ENCODE measurements around the gene IGLL5. TPM values are rescaled to one million over a fixed set of nuclear protein-coding genes. Genes with fewer than 3 reads are reported as not detected.

Gene IGLL5
- total RNA-seq, 1 experiment from 2014 or later = not detected

DNA sequence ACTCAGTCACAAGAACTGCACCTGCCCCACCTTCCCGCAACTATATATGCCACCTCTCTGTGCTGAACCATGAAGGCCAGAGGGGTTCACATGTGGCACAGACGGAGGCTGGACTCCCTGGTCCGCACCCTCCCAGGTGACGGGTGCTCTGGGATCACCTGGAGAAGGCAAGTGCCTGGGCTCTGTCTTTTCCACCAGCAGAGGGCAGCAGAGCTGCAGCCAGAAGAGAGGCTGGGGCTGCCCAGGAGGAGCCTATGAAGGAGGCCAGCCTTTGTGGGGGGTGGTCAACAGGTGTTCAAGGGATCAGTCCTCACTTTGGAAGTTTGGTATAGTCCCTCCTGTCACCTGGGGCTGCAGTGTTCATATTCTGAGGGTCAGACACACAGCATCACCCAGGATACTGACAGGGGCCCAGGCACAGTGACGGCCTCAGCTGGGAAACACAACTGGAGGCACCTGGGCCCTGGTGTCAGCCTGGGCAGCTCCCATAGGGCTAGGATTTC, 39.2 kb upstream of the IGLL5 start:
- intact Hi-C loops (cut with micrococcal nuclease) = loop anchor here (2.0 kb wide), 2 partner anchors 28 to 108 kb away; no protein-coding TSS in a partner anchor
- Histone ChIP-seq H4K20me1 (ENCODE audit: low read length) (no peaks in the 10 kb centered on the region), H3K79me2 (ENCODE audit: low read length) (no peaks in the 10 kb centered on the region), H3K9ac (ENCODE audit: low read length) (no peak overlapping the region), H3K9me2 (replicated peaks; ENCODE audit: low read length) (no peaks in the 10 kb centered on the region), H3K4me3 (ENCODE audit: low read length) (no peak overlapping the region), H3K4me2 (ENCODE audit: low read length) (no peak overlapping the region), H3K27me3 (ENCODE audit: low read length) (peaks cover 19% of the 10 kb centered on the region; the same call in 1 of the 2 replicates), H2AFZ (ENCODE audit: low read length) (no peak overlapping the region), H3K27ac (ENCODE audit: low read length) (no peak overlapping the region), H3K9me3 (ENCODE audit: low read length) (no peaks in the 10 kb centered on the region), H3K36me3 (ENCODE audit: low read depth, low read length) (no peaks in the 10 kb centered on the region; the same call in 1 of the 2 replicates), H3F3A (ENCODE audit: low read length, unreplicated experiment) (no peaks in the 10 kb centered on the region), H3K4me1 (ENCODE audit: insufficient read depth, low read length) (no peaks in the 10 kb centered on the region)
- BruUV-seq (replicated peaks) = no TSS peak
- ATAC-seq (peak; percentile 95), DNase-seq (peak; percentile 77)
- POLR2A ChIA-PET (ENCODE audit: unreplicated experiment) = no interaction called here
- no peak for TF ChIP-seq EZH2 (IDR thresholded peaks at IDR 0.05; ENCODE audit: low read length, unreplicated experiment)
- TF ChIP-seq, protein P1, sequence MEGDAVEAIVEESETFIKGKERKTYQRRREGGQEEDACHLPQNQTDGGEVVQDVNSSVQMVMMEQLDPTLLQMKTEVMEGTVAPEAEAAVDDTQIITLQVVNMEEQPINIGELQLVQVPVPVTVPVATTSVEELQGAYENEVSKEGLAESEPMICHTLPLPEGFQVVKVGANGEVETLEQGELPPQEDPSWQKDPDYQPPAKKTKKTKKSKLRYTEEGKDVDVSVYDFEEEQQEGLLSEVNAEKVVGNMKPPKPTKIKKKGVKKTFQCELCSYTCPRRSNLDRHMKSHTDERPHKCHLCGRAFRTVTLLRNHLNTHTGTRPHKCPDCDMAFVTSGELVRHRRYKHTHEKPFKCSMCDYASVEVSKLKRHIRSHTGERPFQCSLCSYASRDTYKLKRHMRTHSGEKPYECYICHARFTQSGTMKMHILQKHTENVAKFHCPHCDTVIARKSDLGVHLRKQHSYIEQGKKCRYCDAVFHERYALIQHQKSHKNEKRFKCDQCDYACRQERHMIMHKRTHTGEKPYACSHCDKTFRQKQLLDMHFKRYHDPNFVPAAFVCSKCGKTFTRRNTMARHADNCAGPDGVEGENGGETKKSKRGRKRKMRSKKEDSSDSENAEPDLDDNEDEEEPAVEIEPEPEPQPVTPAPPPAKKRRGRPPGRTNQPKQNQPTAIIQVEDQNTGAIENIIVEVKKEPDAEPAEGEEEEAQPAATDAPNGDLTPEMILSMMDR (conservative IDR thresholded peaks at IDR 0.05; ENCODE audit: low read depth, low read length) = peak; percentile 85
- CTCF ChIA-PET = no interaction called here

DNA sequence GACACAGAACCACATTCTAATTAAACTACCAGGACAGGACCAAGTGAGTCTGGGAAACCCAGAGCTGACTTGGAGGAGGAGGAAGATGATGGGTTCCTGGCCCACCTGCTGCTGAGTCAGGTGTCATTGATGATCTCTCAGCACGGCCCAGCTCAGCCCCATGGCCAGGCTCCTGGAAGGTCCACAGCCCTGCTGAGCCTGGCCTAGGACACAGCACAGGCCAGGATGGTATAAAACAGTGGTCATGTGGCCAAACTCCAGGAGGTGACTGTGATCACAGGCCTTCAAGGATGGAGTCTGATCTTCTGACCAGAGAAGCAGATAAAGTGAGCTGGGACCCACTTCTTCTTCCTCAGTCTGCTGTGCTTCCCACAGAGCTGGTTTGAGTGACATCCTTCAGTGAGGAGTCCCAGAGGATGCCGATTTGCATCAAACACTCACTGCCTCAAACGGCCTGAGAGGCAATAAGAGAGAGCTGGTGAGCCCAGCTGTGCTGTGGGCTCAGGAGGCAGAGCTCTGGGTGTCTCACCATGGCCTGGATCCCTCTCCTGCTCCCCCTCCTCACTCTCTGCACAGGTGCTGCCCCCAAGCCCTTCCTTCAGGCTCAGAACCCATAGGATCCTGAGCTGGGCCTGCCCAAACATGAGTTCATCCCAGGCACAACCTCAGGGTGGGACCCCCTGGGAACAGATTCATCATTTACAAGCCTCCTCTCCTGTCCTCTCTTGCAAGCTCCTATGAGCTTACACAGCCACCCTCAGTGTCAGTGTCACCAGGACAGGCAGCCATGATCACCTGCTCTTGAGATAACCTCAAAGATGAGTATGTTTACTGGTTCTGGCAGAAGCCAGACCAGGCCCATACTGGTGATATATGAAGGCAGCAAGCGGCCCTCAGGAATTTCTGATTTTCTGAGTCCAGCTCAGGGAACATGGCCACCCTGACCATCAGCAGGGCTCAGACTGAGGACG, 37.7 kb upstream of the IGLL5 start:
- H3K9me3 ChIP-seq (ENCODE audit: low read length) = no peaks in the 10 kb centered on the region
- H3K27ac ChIP-seq (ENCODE audit: low read length) = no peak overlapping the region
- H3K9ac ChIP-seq (ENCODE audit: low read length) = no peak overlapping the region
- peaks cover 7% of the 10 kb centered on the region for H3K27me3 ChIP-seq (ENCODE audit: low read length)
- no peaks in the 10 kb centered on the region for H3K79me2 ChIP-seq (ENCODE audit: low read length)
- no peaks in the 10 kb centered on the region for H3F3A ChIP-seq (ENCODE audit: low read length, unreplicated experiment)
- no peaks in the 10 kb centered on the region; the same call in 1 of the 2 replicates for H3K36me3 ChIP-seq (ENCODE audit: low read depth, low read length)
- no peaks in the 10 kb centered on the region for H3K4me1 ChIP-seq (ENCODE audit: insufficient read depth, low read length)
- H3K4me3 ChIP-seq (ENCODE audit: low read length) = no peak overlapping the region
- no peaks in the 10 kb centered on the region for H3K9me2 ChIP-seq (replicated peaks; ENCODE audit: low read length)
- H4K20me1 ChIP-seq (ENCODE audit: low read length) = no peaks in the 10 kb centered on the region
- BruUV-seq (replicated peaks) = no TSS peak
- H2AFZ ChIP-seq (ENCODE audit: low read length) = no peak overlapping the region
- DNase-seq (no peak), ATAC-seq (no peak)
- intact Hi-C loops (cut with micrococcal nuclease) = loop anchor here (2.0 kb wide), 2 partner anchors 27 to 107 kb away; no protein-coding TSS in a partner anchor
- H3K4me2 ChIP-seq (ENCODE audit: low read length) = no peak overlapping the region
- TF ChIP-seq EZH2phosphoT487 (IDR thresholded peaks at IDR 0.05; ENCODE audit: borderline replicate concordance, low read length) (no peak), EZH2 (IDR thresholded peaks at IDR 0.05; ENCODE audit: low read length, unreplicated experiment) (no peak)
- TF ChIP-seq, protein P1 (conservative IDR thresholded peaks at IDR 0.05; ENCODE audit: low read depth, low read length) = no peak
- POLR2A ChIA-PET (ENCODE audit: unreplicated experiment) = no interaction called here
- CTCF ChIA-PET = interaction anchor here (0.6 to 0.7 kb wide), 2 partner anchors 97 to 386 kb away, joined by 3 read pairs; no protein-coding TSS in a partner anchor

Measured in PC-3 (cell line).